ENCODE measurements around the gene MYEOV.

The MYEOV gene

DNA sequence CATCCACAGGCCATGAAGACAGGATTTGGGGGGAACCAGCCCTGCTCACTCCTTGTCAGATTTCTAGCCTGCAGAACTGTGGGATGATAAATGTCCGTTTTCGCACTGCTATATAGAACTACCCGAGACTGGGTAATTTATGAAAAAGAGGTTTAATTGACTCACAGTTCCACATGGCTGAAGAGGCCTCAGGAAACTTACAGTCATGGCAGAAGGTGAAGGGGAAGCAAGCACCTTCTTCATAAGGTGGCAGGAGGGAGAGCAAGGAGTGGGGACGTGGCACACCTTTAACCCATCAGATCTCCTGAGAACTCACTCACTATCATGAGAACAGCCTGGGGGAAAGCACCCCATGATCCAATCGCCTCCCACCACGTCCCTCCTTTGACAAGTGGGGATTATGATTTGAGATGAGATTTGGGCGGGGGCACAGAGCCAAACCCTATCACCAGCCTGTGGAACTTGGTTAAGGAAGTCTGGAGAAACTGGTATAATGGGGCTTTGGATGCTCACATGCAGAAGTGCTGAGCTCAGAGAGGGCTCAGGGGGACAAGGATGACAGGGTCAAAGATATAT, 50.7 kb downstream of the MYEOV start:
- Histone ChIP-seq H3K27ac (ENCODE audit: low read length) (no peak overlapping the region), H3K4me3 (ENCODE audit: low read length) (no peak overlapping the region), H3K36me3 (ENCODE audit: insufficient read depth, low read depth, low read length) (no peaks in the 10 kb centered on the region), H3K27me3 (ENCODE audit: insufficient read depth, low read length) (no peaks in the 10 kb centered on the region), H3K9me3 (ENCODE audit: insufficient read depth, low read depth, low read length) (no peaks in the 10 kb centered on the region; the same call in 1 of the 2 replicates), H3K9ac (ENCODE audit: low read depth, low read length) (no peak overlapping the region), H3K4me1 (ENCODE audit: insufficient read depth, low read length) (no peaks in the 10 kb centered on the region)

All from iPS-20b (cell line).